Osteocyte (in vitro differentiated cells): ENCODE results near the gene GOLGA3. TPM values are rescaled to one million over a fixed set of nuclear protein-coding genes. Genes with fewer than 3 reads are reported as not detected.
"Not testable (repeated sequence)": the region's sequence is repeated elsewhere in the genome, so short reads cannot be mapped to it uniquely, and the experiment has no call there.

Source experiments
- DNase-seq: peaks from one replicate; pipeline ENCODE4 v3.0.0; 2021; ENCODE audit warnings: mixed read lengths; ENCODE audit not compliant: unreplicated experiment; ENCODE audit errors: extremely low spot score
- H3K27ac Mint-ChIP-seq: one replicate; pipeline ENCODE4 v1.8.0; 2021; ENCODE audit warnings: mild to moderate bottlenecking, mixed read lengths; ENCODE audit not compliant: unreplicated experiment
- H3K27me3 Mint-ChIP-seq: one replicate; pipeline ENCODE4 v1.8.0; 2021; ENCODE audit warnings: mixed read lengths; ENCODE audit not compliant: unreplicated experiment
- H3K36me3 Mint-ChIP-seq: one replicate; pipeline ENCODE4 v1.8.0; 2021; ENCODE audit warnings: mixed read lengths; ENCODE audit not compliant: unreplicated experiment
- H3K4me1 Mint-ChIP-seq: one replicate; pipeline ENCODE4 v1.8.0; 2021; ENCODE audit warnings: mixed read lengths; ENCODE audit not compliant: unreplicated experiment
- H3K4me3 Mint-ChIP-seq: one replicate; pipeline ENCODE4 v1.8.0; 2021; ENCODE audit warnings: mild to moderate bottlenecking, moderate library complexity, mixed read lengths; ENCODE audit not compliant: unreplicated experiment
- H3K9me3 Mint-ChIP-seq: one replicate; pipeline ENCODE4 v1.8.0; 2021; ENCODE audit warnings: mixed read lengths; ENCODE audit not compliant: unreplicated experiment
- CTCF ChIP-seq: fragments of 200-600 bp; sonication (generic); IDR thresholded peaks from 2 replicates; pipeline ENCODE4 v1.5.0; 2021; ENCODE audit warnings: antibody characterized with exemption, mild to moderate bottlenecking, moderate library complexity
- total RNA-seq: library from RNA; stranded (reverse); gene quantifications from 2 replicates; pipeline ENCODE4 v1.2.1, GENCODE V29; 2021

The GOLGA3 gene
- total RNA-seq, 1 donor from 2014 or later, result 104 TPM

GRCh38 chr12:132783917-132784531, 44.6 kb downstream of the GOLGA3 start:
- Mint-ChIP-seq H3K27ac (no peak overlapping the region), H3K36me3 (peaks cover 64% of the 10 kb centered on the region), H3K27me3 (no peaks in the 10 kb centered on the region), H3K9me3 (no peaks in the 10 kb centered on the region), H3K4me3 (no peak overlapping the region), H3K4me1 (no peaks in the 10 kb centered on the region)
- TF ChIP-seq CTCF, result no peak
- DNase-seq, result no peak

- Mint-ChIP-seq H3K27me3 (no peaks in the 10 kb centered on the region), H3K9me3 (no peaks in the 10 kb centered on the region), H3K4me3 (no peak overlapping the region), H3K36me3 (peaks cover 56% of the 10 kb centered on the region), H3K4me1 (no peaks in the 10 kb centered on the region), H3K27ac (no peak overlapping the region)
- TF ChIP-seq CTCF, result no peak
- no peak for DNase-seq
These were observed 46.7 kb downstream of the GOLGA3 start for GRCh38 chr12:132781938-132782337.

GRCh38 chr12:132779781-132780353, 48.8 kb downstream of the GOLGA3 start:
- TF ChIP-seq CTCF, result no peak
- H3K27me3 Mint-ChIP-seq, result no peaks in the 10 kb centered on the region
- no peaks in the 10 kb centered on the region for H3K4me1 Mint-ChIP-seq
- H3K36me3 Mint-ChIP-seq, result peaks cover 55% of the 10 kb centered on the region
- no peak for DNase-seq
- no peak overlapping the region for H3K4me3 Mint-ChIP-seq
- no peak overlapping the region for H3K27ac Mint-ChIP-seq
- H3K9me3 Mint-ChIP-seq, result no peaks in the 10 kb centered on the region

GRCh38 chr12:132777614-132778013, 51.1 kb downstream of the GOLGA3 start:
- DNase-seq, result no peak
- no peaks in the 10 kb centered on the region for H3K27me3 Mint-ChIP-seq
- no peak overlapping the region for H3K4me3 Mint-ChIP-seq
- no peaks in the 10 kb centered on the region for H3K4me1 Mint-ChIP-seq
- TF ChIP-seq CTCF, result no peak
- no peak overlapping the region for H3K27ac Mint-ChIP-seq
- H3K36me3 Mint-ChIP-seq, result peaks cover 52% of the 10 kb centered on the region
- no peaks in the 10 kb centered on the region for H3K9me3 Mint-ChIP-seq

GRCh38 chr12:132776816-132777568, 51.7 kb downstream of the GOLGA3 start:
- H3K4me3 Mint-ChIP-seq, result no peak overlapping the region
- TF ChIP-seq CTCF, result no peak
- no peaks in the 10 kb centered on the region for H3K4me1 Mint-ChIP-seq
- H3K27ac Mint-ChIP-seq, result no peak overlapping the region
- H3K9me3 Mint-ChIP-seq, result no peaks in the 10 kb centered on the region
- DNase-seq, result no peak
- H3K27me3 Mint-ChIP-seq, result no peaks in the 10 kb centered on the region
- H3K36me3 Mint-ChIP-seq, result peaks cover 48% of the 10 kb centered on the region

GRCh38 chr12:132776230-132776625, 52.4 kb downstream of the GOLGA3 start:
- not testable (repeated sequence) for H3K9me3 Mint-ChIP-seq, H3K27me3 Mint-ChIP-seq, H3K4me3 Mint-ChIP-seq, H3K4me1 Mint-ChIP-seq, DNase-seq, H3K27ac Mint-ChIP-seq
- peaks cover 47% of the 10 kb centered on the region for H3K36me3 Mint-ChIP-seq
